GM10248 (cell line): ENCODE results near the gene RBM47.
"Not testable (repeated sequence)": the region's sequence is repeated elsewhere in the genome, so short reads cannot be mapped to it uniquely, and the experiment has no call there.

Experiments used
- CTCF ChIA-PET: fragments of 300-600 bp; sonication (Branson Sonifier 250); formaldehyde crosslinking; extraction: SDS; loops from one replicate; lab custom pipeline; 2021; ENCODE audit warnings: antibody characterized with exemption; lab: Yijun Ruan, JAX
- POLR2A ChIA-PET: fragments of 350-650 bp; sonication (Branson Sonifier 250); formaldehyde crosslinking; extraction: SDS; loops from one replicate; lab custom pipeline; 2020; ENCODE audit warnings: antibody characterized with exemption; lab: Yijun Ruan, JAX
- DNase-seq: peaks from one replicate; pipeline ENCODE4 v3.0.0; 2012; ENCODE audit errors: extremely low spot score
- CTCF ChIP-seq: IDR thresholded peaks from 2 replicates; pipeline ENCODE4 v1.5.1; 2012; ENCODE audit warnings: mild to moderate bottlenecking, low read depth; ENCODE audit errors: extremely low read depth, missing control alignments, control extremely low read depth

RBM47 gene

GRCh38 chr4:40548256-40548655, 81.4 kb downstream of the RBM47 start:
- ChIA-PET CTCF (no interaction called here), POLR2A (interaction anchor here (0.7 kb wide), 1 partner anchor 93 kb away, joined by 3 read pairs; no protein-coding TSS in a partner anchor)
- DNase-seq, result no peak
- TF ChIP-seq CTCF, result no peak

- ChIA-PET POLR2A (no interaction called here), CTCF (no interaction called here)
Measured at GRCh38 chr4:40547789-40548132, 81.9 kb downstream of the RBM47 start.

DNA sequence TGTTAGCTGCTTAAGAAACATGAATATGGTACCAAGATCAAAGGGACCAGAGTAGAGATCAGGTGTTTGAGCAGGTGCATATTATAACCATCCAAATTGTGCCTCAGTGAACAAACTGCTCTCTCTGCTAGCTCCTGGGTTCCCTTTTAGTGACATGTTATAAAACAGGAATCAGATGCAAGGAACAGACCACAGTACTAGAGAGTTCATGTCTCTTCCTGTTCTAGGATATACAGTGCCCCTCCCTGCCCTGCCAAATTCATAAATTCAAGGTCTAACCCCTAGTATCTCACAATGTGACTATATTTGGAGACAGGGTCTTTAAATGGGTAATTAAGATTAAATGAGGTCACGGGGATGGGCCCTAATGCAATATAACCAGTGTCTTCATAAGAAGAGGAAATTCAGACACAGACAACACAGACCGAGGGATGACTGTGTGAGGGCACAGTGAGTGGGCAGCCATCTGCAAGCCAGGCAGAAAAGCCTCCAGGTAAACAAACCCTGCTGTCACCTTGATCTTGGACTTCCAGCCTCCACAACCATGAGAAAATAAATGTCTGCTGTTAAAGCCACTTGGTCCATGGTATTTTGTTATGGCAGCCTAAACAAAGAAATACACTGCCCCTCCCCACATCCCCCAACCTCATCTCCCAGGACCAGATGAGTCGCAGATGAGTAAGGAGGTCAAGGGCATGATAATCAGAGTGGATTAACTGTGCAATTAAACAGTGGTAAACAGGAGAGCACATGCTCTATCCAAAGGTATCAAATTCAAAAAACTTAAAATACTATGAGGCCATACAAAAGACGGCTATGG, 82.5 kb downstream of the RBM47 start:
- DNase-seq, result no peak
- POLR2A ChIA-PET, result no interaction called here
- CTCF ChIA-PET, result interaction anchor here (0.7 kb wide), 1 partner anchor 77 kb away, joined by 3 read pairs; no protein-coding TSS in a partner anchor
- no peak for TF ChIP-seq CTCF

More at GRCh38 chr4:40547789-40548132, 81.9 kb downstream of the RBM47 start:
- no peak for DNase-seq
- TF ChIP-seq CTCF, result no peak

GRCh38 chr4:40546506-40546905, 83.2 kb downstream of the RBM47 start:
- no peak for TF ChIP-seq CTCF
- DNase-seq, result no peak
- ChIA-PET CTCF (interaction anchor here (0.7 to 1.3 kb wide), 3 partner anchors 26 to 76 kb away, joined by 3 to 4 read pairs (median 3); no protein-coding TSS in a partner anchor), POLR2A (no interaction called here)

GRCh38 chr4:40545487-40545886, 84.2 kb downstream of the RBM47 start:
- POLR2A ChIA-PET, DNase-seq: not testable (repeated sequence)
- CTCF ChIA-PET, result interaction anchor here (0.8 to 1.3 kb wide), 3 partner anchors 27 to 139 kb away, joined by 3 to 4 read pairs (median 3); no protein-coding TSS in a partner anchor

DNA sequence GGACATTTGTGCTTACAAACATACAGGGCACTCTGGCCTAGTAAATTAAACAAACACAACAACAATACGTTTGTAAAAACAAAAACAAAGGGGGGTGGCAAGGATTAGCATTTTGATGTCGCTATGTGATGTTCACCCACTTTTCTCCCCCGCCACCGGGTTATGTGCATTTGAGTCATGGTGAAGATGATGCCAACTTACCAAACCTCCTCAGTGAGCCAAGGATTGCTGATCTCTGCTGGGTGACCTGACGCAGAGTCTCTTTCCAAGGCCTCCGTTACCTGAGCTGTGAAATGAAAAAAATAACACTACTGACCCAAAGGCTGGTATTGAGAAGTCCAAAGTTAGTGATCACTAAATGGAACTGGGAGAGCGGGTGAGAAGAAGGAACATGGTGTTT, 85.4 kb downstream of the RBM47 start:
- TF ChIP-seq CTCF, result no peak
- ChIA-PET POLR2A (no interaction called here), CTCF (no interaction called here)
- no peak for DNase-seq

- POLR2A ChIA-PET, result no interaction called here
- no peak for DNase-seq
- no peak for TF ChIP-seq CTCF
- CTCF ChIA-PET, result interaction anchor here (1.0 kb wide), 2 partner anchors 10 kb away, joined by 3 to 5 read pairs; no protein-coding TSS in a partner anchor
Measured at GRCh38 chr4:40540800-40541199, 88.9 kb downstream of the RBM47 start.
